Measurements from ENCODE around the gene MAPKAPK2.
"Not testable (repeated sequence)": the region's sequence is repeated elsewhere in the genome, so short reads cannot be mapped to it uniquely, and the experiment has no call there.

MAPKAPK2 gene

DNA sequence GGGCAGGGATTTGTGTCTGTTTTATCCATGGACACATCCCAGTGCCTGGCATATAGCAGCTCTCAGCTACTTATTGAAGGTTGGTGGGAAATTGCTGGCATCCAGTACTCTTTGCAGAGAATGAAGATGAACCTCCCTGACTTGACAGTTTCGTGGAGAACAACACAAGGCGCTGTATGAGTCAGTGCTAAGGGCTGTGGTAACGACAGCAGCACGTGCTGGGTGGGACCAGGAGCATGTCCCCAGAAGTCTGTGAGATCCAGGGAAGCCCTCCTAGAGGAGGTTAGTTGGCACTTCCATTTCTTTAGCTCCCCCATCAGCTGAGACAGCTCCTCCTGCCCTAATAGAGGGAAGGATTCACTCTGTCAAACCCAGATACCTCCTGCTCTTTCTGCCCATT, 60.0 kb downstream of the MAPKAPK2 start:
- no peak for DNase-seq (ENCODE audit: low read depth)

DNA sequence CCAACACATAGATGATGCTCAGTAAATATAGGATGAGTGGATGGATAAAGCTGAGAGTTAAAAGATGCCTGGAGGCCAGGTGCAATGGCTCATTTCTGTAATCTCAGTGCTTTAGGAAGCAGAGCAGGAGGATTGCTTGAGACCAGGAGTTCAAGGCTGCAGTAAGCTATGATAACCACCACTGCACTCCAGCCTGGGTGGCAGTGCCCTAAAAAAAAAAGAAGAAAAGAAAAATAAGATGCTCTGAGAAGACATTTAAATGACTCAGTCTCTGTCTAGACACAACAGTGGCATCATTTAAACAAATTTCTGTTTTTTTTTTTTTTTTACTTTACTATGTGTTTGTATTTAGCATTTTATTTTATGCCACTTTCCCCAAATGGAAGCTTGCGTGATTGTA, 60.6 kb downstream of the MAPKAPK2 start:
- DNase-seq (ENCODE audit: low read depth): no peak

DNA sequence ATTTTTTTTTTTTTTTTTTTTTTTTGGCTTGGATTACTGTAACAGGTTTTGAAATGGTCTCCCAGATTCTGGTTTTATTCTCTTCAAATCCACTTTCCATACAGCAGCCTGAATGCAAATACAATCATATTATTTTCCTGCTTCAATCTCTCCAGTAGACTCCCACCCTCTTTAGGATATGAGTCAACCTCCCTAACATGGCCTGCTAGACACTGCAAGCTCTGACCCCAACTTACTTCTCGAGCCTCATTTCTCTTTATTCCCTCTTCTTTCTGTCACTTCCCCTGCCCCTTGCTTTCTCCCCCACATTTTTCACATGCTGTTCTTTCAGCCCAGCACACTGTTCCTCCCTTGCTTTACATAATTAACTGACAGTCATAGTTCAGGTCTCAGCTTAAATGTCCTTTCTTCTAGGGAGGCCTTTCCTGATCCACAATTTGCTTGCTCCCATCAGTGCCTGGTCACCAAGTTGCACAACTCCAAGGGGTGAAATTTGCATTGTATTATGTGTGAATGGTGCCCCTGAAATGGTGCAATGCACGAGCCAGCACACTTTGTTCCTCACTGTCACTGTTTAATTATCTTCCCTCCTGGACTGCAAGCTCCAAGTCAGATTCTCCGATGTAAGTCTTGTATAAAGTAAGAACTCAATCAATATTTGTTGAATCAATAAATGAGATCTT, 63.8 kb downstream of the MAPKAPK2 start:
- no peak for DNase-seq (ENCODE audit: low read depth)

GRCh38 chr1:206751891-206752290, 67.2 kb downstream of the MAPKAPK2 start:
- DNase-seq (ENCODE audit: low read depth): no peak

DNA sequence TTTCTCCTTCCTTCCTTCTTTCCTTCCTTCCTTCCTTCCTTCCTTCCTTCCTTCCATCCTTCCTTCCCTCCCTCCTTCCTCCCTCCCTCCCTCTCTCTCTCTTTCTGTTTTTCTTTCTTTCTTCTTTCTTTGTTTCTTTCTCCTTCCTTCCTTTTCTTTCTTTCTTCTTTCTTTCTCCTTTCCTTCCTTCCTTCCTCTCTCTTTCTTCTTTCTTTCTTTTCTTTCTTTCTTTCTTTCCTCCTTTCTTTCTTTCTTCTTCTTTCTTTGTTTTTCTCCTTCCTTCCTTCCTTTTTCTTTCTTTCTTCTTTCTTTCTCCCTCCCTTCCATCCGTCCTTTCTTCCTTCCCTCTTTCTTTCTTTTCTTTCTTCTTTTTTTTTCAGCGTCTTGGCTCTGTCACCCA, 67.8 kb downstream of the MAPKAPK2 start:
- DNase-seq (ENCODE audit: low read depth): no peak

GRCh38 chr1:206753141-206753540, 68.4 kb downstream of the MAPKAPK2 start:
- DNase-seq (ENCODE audit: low read depth): no peak

GRCh38 chr1:206754011-206754410, 69.3 kb downstream of the MAPKAPK2 start:
- no peak for DNase-seq (ENCODE audit: low read depth)

- DNase-seq (ENCODE audit: low read depth): no peak
Measured at GRCh38 chr1:206757524-206758266, 73.0 kb downstream of the MAPKAPK2 start.

- DNase-seq (ENCODE audit: low read depth): no peak
Measured at GRCh38 chr1:206760590-206760989, 75.9 kb downstream of the MAPKAPK2 start.

GRCh38 chr1:206761159-206761768, 76.6 kb downstream of the MAPKAPK2 start:
- no peak for DNase-seq (ENCODE audit: low read depth)

- not testable (repeated sequence) for DNase-seq (ENCODE audit: low read depth)
Measured at GRCh38 chr1:206762741-206763364, 78.1 kb downstream of the MAPKAPK2 start.

DNA sequence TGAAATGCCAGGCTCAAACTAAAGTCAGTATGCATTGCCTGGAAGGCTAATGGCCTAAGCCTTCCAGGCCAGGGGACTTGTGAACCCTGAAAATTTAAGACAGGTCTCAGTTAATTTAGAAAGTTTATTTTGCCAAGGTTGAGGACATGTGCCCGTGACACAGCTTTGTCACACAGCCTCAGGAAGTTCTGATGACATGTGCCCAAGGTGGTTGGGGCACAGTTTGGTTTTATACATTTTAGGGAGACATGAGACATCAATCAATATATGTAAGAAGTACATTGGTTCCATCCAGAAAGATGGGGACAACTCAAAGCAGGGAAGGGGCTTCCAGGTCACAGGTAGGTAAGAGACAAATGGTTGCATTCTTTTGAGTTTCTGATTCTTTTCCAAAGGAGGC, 81.1 kb downstream of the MAPKAPK2 start:
- DNase-seq (ENCODE audit: low read depth): not testable (repeated sequence)

DNA sequence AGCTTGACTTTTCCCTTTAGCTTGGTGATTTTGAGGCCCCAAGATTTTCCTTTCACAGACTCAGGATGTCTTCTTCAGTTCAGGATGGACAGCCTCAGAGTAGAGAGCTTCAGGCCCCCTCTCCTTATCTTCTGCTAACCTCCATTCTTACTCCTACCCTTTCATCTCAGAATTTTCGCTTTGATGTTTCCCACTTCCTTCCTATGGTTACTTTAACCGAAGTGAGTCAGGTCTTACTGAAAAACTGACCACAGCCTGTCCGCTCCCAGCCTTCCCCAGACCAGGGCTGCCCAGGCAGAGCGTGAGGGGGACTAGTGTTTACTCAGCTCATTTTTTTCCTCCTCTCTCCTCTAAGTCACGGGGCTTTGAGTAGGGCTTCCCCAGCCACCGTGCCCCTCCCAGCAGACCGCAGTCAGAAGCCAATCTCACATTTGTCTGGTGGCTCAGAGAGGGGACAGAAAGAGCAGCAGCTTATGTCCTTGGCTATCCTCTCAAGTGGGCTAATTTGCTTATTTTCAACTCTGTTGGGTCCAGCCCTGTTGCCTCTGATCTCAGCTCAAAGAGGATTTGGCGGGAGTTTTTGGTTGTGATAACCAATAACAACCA, 81.6 kb downstream of the MAPKAPK2 start:
- peak; percentile 79 for DNase-seq (ENCODE audit: low read depth)

GRCh38 chr1:206768472-206769303, 84.0 kb downstream of the MAPKAPK2 start:
- DNase-seq (ENCODE audit: low read depth): no peak

DNA sequence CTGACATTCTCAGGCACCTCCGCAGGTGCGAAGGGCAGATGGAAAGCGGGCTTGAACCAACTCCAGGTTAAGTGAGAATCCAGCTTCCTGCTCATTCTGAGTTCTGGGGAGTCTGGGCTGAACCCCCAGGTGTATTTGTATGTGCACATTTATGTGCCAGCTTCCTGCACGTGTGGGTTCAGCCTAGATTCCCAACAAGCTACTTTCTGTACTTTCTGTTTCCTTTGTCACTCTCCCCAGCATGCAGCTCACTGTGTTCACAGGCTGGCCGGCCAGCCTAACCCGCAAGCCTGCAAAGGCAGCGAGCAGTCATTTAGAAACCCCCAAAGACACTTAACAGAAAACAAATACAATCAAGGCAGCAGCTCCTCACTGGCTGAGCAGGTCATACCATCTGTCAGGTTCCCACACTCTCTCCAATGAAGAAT, 84.6 kb downstream of the MAPKAPK2 start:
- DNase-seq (ENCODE audit: low read depth): no peak

DNA sequence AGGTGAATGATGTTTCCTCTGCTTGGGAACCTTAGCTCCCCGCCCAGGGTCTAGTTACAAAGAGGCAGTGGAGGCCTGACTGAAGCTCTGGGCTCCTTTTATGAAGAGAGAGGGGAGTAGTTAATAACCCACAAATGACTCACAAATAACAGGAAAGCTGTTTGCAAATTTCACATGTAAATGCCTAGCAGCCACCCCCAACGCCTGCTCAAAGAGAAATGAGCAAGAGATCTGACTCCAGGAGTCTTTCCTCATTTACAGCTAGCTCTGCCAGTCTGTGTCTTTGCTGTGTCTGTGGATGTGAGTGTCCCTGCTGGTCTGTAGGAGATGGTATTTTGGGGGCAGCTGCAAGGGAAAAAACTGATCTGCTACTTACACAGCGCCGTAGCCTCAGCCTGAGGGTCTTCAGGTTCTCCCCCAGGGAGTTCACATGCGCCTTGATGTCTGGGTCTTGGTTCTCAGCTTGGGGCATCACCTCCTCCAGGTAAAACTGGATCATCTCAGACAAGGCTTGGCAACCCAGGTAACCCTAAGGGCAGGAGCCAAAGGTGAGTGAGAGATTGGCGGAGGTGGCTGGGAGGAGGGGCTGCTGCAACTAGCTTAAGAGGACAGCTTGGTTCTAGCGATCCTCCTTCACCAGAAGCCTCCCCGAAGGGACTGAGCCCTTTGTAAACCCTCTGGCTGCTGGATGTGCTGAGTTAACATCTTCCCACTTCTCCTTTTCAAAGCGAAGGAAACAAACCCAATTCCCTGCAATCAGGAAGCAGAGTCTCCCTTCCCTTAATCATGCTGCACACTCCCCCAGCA, 86.0 kb downstream of the MAPKAPK2 start, which contains the start of gene IL19:
Gene IL19, plus strand, starts transcription at position 243 of the 807 bp plus-strand sequence. CDS start 65,890 bp downstream, outside the sequence.
- no peak for DNase-seq (ENCODE audit: low read depth)

GRCh38 chr1:206771338-206771692, 86.6 kb downstream of the MAPKAPK2 start:
- DNase-seq (ENCODE audit: low read depth): no peak

DNA sequence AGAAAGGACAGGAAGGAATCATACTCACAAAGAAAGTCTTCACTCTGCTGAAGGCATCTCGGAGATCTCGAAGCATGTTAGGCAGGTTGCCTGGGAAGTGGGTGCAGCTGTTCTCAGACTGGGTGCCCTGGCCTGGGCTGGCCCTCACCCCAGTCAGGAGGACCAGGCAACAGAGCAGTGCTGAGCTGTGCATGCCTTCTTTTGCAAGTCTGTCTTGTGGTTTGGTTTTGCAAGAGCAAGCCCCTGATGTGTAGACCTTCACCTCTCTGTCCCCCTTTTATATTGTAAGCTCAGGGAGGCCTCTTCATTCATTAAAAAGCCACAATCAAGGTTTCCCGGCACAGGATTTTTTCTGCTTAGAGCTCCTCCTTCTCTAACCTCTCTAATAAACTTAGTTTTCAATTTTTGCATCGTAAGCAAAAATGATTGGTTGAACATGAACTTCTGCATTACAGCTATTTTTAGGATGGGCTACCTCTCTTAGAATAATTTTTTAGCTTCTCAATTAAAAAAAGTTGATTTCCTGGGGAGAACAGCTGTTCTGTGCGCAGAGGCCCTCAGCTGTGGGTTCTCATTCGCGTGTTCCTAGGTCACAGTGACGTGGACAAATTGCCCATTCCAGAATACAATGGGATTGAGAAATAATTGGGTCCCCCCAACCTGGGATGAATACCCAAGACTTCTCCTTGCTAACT, 87.7 kb downstream of the MAPKAPK2 start, which contains the start of gene IL10:
Gene IL10, minus strand, starts transcription at position 252 of the 695 bp plus-strand sequence. Its CDS starts 59 bp downstream, at position 193.
- DNase-seq (ENCODE audit: low read depth): no peak

DNA sequence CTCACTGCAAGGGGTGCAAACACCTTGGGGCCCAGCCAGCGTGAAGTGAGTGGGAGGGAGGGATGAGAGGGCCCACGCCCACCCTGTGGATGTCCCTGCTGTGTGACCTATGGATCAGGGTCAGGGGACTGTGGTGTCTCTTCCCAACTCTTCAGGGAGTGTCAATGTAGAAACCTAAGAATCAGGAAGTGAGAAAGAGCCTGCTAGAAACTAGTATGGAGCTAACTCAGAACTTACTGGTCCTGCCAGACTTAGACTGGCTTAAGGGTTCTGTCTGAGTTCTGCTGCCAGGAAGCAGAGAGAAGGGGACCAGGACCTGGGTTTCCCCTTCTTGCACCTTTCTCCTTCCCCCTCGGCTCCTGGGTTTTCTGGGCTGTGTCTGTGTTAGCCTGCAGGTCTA, 89.4 kb downstream of the MAPKAPK2 start:
- no peak for DNase-seq (ENCODE audit: low read depth)

GRCh38 chr1:206776229-206776628, 91.5 kb downstream of the MAPKAPK2 start:
- DNase-seq (ENCODE audit: low read depth): no peak

Measured in CMK (cell line).